ENCODE results near the gene OR56A3.

Gene OR56A3

DNA sequence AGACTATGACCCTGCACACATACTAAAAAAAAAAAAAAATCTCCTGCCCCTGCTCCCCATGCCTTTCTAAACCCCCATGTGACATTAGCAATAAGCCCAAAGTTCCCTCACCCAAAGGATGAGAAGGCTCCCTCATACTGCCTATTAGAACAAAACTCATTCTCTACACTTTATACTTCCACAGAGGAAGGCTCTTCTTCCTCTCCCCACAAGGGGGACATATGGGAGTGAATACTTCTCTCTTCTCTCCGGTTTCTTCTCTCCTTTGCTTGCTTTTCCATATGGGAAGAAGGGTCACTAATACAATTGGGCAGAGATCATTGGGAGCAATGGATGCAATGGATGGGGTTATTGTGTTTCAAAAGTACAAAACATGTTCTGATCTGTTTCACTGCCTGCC is 41.4 kb downstream of the OR56A3 start:
- Histone ChIP-seq H3K27me3 (replicated peaks; ENCODE audit: control insufficient read depth, insufficient read depth, low read length) (no peaks in the 10 kb centered on the region), H3K4me3 (replicated peaks; ENCODE audit: low read depth, low read length) (no peak overlapping the region), H3K36me3 (ENCODE audit: control insufficient read depth, insufficient read depth, low read length) (no peaks in the 10 kb centered on the region)
- no peak for DNase-seq (ENCODE audit: extremely low read depth, insufficient read length)
- TF ChIP-seq, protein P1, sequence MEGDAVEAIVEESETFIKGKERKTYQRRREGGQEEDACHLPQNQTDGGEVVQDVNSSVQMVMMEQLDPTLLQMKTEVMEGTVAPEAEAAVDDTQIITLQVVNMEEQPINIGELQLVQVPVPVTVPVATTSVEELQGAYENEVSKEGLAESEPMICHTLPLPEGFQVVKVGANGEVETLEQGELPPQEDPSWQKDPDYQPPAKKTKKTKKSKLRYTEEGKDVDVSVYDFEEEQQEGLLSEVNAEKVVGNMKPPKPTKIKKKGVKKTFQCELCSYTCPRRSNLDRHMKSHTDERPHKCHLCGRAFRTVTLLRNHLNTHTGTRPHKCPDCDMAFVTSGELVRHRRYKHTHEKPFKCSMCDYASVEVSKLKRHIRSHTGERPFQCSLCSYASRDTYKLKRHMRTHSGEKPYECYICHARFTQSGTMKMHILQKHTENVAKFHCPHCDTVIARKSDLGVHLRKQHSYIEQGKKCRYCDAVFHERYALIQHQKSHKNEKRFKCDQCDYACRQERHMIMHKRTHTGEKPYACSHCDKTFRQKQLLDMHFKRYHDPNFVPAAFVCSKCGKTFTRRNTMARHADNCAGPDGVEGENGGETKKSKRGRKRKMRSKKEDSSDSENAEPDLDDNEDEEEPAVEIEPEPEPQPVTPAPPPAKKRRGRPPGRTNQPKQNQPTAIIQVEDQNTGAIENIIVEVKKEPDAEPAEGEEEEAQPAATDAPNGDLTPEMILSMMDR (IDR thresholded peaks at IDR 0.05; ENCODE audit: insufficient read depth, low read length, poor library complexity, severe bottlenecking): peak; percentile 2

DNA sequence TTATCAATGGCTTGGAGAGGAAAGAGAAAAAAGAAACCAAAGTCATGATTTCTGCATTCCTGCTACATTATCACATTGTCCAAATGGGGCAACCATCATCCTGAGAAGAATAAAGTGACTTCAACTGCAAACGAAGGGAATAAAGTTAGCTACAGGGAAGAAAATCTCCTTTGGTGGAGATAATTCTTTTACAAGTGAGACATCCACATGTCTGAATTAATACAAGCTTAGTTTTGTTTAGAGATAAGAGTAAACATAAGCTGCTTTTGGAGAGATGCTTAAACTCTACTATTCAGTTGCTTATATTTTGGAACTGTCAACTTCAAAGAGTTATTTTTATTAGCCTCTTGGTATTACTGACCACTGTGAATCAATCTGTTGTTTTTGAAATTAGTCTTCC is 44.8 kb downstream of the OR56A3 start, which contains the start of gene OR52L1:
OR52L1 (minus strand) TSS at position 101 of the 400 bp plus-strand sequence; CDS start at position 46, 55 bp downstream.
- Histone ChIP-seq H3K36me3 (ENCODE audit: control insufficient read depth, insufficient read depth, low read length) (no peaks in the 10 kb centered on the region), H3K4me3 (replicated peaks; ENCODE audit: low read depth, low read length) (no peak within 1 kb of the TSS), H3K27me3 (replicated peaks; ENCODE audit: control insufficient read depth, insufficient read depth, low read length) (no peaks in the 10 kb centered on the region)
- TF ChIP-seq, protein P1 (IDR thresholded peaks at IDR 0.05; ENCODE audit: insufficient read depth, low read length, poor library complexity, severe bottlenecking): no peak
- no peak for DNase-seq (ENCODE audit: extremely low read depth, insufficient read length)

DNA sequence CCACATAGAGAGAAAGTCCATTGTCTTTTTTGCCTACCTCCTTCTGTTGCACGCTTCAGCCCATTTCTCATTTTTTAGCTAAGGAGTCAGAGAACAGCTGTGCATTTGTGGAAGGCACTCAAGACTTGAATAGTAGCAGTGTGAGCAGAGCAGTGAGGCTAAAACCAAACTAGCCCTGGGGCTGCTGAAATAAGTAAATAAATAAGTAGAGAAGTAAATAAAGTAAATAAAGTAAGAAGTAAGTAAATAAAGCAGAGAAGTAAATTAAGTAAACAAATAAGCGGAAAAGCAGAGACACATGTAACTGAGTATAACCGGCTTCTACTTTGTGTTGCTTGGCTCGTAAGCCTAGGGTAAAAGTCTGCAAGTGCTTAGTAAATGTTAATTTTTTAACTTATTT is 47.2 kb downstream of the OR56A3 start:
- Histone ChIP-seq H3K36me3 (ENCODE audit: control insufficient read depth, insufficient read depth, low read length) (no peaks in the 10 kb centered on the region), H3K4me3 (replicated peaks; ENCODE audit: low read depth, low read length) (no peak overlapping the region), H3K27me3 (replicated peaks; ENCODE audit: control insufficient read depth, insufficient read depth, low read length) (no peaks in the 10 kb centered on the region)
- TF ChIP-seq, protein P1 (IDR thresholded peaks at IDR 0.05; ENCODE audit: insufficient read depth, low read length, poor library complexity, severe bottlenecking): no peak
- no peak for DNase-seq (ENCODE audit: extremely low read depth, insufficient read length)

DNA sequence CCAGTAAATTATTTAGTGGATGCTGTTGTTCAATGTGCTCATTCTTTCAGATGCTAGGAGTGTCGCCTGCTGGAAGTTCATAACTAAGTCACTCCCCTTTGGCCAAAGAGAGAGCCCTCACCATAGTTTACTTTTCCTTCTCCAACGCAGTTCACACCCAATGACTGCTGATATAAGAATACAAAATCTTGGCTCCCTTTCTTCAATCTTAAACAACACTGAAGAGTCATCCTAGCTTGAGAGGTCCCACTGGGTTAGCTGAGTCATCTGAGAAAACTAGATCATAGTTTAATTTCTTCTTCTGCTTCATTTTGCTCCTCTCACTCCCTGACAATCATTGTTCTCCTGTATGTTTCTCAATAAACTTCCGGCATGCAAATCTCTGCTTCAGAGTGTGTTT is 50.1 kb downstream of the OR56A3 start:
- TF ChIP-seq, protein P1 (IDR thresholded peaks at IDR 0.05; ENCODE audit: insufficient read depth, low read length, poor library complexity, severe bottlenecking): no peak
- H3K27me3 ChIP-seq (replicated peaks; ENCODE audit: control insufficient read depth, insufficient read depth, low read length): no peaks in the 10 kb centered on the region
- no peak overlapping the region for H3K4me3 ChIP-seq (replicated peaks; ENCODE audit: low read depth, low read length)
- H3K36me3 ChIP-seq (ENCODE audit: control insufficient read depth, insufficient read depth, low read length): no peaks in the 10 kb centered on the region
- no peak for DNase-seq (ENCODE audit: extremely low read depth, insufficient read length)

DNA sequence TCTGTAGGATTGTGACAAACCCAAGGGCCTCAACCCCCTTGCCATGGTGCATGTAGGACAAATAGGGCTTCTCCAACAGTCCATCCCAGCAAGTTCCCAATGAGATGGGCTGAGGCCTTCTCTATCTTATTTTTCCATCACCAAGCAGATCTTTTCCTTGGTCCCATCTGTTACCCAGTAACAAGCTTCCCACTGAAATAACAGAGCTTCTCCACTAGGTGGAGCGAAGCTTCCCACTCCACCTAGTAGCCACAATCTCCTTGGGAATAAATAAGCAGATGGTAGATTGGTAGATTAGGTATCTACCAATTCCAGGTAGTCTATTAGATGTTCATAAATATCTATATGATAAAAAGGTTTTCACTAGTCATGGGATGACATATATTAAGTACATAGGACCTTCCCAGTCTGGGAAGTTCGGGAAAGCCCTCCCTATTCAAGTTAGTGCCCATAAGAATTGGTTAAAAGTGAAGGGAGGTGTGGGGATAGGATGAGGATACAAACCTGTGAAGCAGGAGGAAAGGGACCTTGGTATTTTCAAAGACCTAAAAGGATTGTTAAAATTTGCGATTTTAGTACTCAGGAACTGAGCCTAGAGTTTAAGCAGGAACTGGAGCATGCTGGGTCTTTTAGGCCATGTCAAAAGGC is 50.7 kb downstream of the OR56A3 start:
- TF ChIP-seq, protein P1 (IDR thresholded peaks at IDR 0.05; ENCODE audit: insufficient read depth, low read length, poor library complexity, severe bottlenecking): peak; percentile 62

More for the DNA sequence above, 50.7 kb downstream of the OR56A3 start:
- no peak for DNase-seq (ENCODE audit: extremely low read depth, insufficient read length)
- no peaks in the 10 kb centered on the region for H3K36me3 ChIP-seq (ENCODE audit: control insufficient read depth, insufficient read depth, low read length)
- H3K4me3 ChIP-seq (replicated peaks; ENCODE audit: low read depth, low read length): no peak overlapping the region
- H3K27me3 ChIP-seq (replicated peaks; ENCODE audit: control insufficient read depth, insufficient read depth, low read length): no peaks in the 10 kb centered on the region

Data from GM06990 (cell line).